SIG-M5 treated with dmso at 0.1 percent for 504 hours (cell line): ENCODE measurements around the gene IGLON5.

Experiments
- DNase-seq: peaks from one replicate; lab custom pipeline; 2025; ENCODE audit not compliant: unreplicated experiment; lab: John Stamatoyannopoulos, UW

IGLON5 gene

GRCh38 chr19:51317376-51317775 is 5.9 kb downstream of the IGLON5 start:
- no peak for DNase-seq

- DNase-seq = no peak
These were observed 6.5 kb downstream of the IGLON5 start for GRCh38 chr19:51317968-51318367.

DNA sequence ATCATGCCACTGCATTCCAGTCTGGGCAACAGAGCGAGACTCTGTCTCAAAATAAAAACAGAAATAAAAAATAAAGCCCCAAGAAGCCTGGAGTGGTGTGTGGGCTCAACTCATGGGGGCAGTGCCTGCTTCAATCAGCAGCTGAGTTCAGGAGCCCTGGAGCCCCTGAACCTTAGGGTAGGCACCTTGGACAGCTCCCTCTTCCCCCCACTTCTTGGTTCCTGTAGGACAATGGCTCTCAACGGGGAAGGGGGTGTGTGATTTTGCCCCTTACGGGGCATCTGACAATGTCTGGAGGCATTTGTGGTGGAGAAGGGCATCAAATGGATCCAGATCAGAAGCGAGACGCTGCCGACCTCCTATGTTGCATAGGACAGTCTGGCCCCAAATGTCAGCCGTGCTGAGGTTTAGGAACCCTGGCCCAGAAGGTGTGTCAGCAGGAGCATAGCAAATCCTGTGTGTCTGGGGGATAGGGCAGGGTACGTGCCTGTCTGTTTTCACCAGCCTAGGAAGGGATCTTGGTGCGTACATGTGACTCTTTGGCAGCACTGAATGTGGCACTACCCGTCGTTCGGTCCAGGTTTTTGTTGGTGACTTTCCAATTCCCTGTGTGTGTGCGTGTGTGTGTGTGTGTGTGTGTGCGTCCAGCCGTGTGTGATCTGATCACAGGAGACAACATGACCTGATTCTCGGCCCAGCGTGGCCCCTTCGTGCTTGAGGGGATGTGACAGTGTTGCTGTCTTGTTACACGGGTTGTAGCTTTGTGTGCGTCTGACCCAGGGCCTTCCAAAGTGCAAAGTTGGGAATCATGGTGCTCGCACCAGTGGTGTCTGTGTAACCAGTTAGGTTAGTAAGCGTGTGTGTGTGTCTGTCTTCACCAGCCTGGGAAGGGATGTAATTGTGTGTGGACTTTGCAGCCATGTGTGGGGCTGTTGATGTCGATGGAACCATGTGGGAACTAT is 7.5 kb downstream of the IGLON5 start:
- no peak for DNase-seq

GRCh38 chr19:51319649-51320279 is 8.3 kb downstream of the IGLON5 start:
- DNase-seq = no peak

GRCh38 chr19:51320280-51320657 is 8.8 kb downstream of the IGLON5 start:
- DNase-seq = no peak

DNA sequence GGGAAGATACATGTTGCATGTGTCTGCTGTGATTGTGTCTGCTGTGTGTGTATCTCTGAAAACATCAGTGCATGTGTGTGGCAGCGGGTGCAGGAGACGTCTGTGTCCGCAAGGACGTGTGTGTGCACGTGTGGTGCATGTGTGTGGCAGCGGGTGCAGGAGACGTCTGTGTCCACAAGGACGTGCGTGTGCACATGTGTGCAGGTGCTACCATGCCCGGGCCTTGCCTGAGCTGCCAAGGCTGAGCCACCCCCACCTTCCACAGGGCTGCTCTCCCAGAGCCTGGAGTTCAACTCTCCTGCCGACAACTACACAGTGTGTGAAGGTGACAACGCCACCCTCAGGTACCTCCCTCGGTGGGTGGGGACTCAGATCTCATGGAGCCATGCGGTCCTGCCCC is 10.4 kb downstream of the IGLON5 start:
- DNase-seq = no peak

DNA sequence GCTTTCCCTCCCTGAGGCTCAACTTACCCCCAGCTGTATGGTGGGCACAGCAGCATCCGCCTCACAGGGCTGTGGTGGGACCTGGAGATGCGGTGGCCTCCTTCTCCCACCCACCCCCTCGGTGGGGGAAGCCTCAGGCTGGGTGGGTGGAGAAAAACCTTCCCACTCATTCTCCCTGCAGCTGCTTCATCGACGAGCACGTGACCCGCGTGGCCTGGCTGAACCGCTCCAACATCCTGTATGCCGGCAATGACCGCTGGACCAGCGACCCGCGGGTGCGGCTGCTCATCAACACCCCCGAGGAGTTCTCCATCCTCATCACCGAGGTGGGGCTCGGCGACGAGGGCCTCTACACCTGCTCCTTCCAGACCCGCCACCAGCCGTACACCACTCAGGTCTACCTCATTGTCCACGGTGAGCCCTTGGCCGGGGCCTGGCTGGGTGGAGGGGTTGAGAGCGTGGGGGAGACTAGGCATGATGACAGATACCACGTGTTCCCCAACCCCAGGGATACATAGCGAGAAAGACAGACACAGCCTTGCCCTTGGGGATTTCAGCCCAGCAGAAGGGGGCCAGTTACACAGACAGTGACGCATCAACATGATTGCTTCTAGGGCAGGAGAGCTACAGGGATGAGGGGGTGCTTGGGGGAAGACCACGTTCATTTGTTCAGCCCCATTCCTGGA is 12.2 kb downstream of the IGLON5 start:
- no peak for DNase-seq

- no peak for DNase-seq
These were observed 12.7 kb downstream of the IGLON5 start for GRCh38 chr19:51324167-51324481.

- no peak for DNase-seq
These were observed 13.9 kb downstream of the IGLON5 start for GRCh38 chr19:51325161-51325976.

DNA sequence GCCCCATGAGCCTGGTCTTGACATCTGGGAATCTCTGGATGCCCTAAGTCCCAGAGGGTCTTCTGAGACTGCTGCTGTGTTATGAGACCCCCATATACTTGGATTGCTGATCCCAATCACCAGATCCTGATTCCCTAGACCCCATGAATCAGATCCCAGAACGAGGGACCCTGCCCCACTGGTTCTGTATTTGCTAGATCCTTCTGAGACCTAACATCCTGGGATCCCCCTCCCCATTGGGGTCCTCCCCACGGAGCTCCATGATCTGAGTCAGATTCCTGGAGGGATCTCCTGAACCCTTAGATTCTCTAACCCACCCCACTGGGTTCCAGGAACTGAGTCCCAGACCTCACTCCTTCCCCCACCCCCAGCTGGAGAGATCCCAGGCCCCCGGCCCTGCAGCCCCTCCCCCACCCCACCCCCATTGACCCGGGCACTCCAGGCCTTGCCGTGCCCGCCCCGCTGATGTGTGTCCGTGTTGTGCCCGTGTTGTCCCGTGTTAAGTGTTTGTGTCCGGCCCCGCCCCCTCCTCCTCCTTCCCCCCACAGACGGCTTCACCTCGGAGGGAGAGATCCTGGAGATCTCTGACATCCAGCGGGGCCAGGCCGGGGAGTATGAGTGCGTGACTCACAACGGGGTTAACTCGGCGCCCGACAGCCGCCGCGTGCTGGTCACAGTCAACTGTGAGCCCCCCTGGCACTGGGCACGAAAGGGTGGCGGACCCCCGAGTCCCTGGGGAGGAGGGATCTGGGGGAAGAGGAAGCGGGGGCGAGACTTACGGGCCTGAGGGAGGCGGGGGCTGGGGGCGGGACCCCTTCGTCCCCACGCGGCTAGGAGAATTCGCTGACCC is 15.0 kb downstream of the IGLON5 start:
- no peak for DNase-seq

DNA sequence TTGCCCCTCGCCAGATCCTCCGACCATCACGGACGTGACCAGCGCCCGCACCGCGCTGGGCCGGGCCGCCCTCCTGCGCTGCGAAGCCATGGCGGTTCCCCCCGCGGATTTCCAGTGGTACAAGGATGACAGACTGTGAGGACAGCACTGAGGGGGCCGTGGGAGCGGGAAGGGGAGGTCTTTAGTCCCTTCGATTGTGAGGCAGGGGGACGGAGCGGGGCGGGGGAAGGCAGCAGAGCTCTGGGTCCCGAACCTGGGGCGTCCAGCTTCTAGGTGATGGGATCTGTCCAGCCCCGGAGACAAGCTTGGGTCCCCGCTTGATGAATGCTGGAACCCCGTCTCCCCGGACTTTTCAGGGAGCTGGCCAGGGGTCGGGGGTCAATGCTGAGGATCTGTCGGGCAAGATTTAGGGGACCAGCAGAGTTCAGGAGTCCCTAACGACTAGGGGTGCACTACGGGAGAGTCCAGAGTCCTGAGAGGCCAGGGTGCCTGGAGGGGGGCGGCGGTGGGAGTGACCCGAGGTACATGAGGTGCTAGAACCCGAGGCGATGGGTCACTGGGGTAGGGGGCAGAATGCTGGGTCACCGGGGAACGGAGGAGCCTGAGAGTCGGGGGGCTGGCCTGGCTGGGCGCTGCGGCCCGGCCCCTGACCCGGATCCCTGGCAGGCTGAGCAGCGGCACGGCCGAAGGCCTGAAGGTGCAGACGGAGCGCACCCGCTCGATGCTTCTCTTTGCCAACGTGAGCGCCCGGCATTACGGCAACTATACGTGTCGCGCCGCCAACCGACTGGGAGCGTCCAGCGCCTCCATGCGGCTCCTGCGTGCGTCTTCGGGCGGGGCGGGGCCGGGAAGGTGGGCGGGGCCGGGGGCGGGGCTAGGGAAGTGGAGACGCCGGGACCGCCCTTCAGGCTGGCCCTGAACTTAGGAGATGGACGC is 15.9 kb downstream of the IGLON5 start:
- DNase-seq = peak; percentile 30

- DNase-seq = no peak
These were observed 18.0 kb downstream of the IGLON5 start for GRCh38 chr19:51329411-51329810.

DNA sequence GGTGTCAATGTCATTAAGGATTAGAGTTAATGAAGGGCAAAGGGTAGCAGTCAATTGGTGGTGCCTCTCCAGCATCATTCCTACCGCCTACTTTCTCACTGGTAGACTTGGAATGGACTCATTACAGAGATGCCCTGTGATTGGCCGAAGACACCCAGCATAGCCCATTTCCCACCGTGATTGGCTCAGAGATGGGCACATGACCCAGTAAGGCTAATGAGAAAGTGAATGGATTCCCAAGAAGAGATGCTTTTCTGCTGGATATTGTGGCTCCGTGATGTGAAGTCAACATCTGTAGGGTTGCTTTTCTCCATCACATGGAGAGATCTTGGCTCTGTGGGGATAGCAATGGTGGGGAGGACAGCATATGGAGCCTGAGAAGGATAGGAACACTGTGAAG is 18.9 kb downstream of the IGLON5 start:
- DNase-seq = no peak

DNA sequence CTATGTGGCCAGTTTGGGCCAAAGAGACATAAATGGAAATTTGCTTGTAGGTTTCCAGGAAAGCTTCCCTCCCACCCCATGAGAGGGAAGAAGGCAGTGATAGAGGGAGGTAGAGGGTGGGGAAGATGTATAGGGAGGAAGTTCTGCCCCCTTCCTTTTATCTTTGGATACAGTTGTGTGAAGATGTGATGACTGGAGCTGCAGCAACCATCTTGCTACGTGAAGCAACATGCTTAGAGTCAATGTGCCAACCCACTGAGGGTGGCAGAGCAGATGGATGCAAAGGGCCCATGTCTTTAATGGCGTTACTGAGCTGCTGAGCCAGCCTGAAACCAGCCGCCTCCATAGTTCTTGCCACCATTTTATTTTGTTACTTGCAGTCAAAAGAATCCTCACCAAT is 19.7 kb downstream of the IGLON5 start:
- DNase-seq = no peak

DNA sequence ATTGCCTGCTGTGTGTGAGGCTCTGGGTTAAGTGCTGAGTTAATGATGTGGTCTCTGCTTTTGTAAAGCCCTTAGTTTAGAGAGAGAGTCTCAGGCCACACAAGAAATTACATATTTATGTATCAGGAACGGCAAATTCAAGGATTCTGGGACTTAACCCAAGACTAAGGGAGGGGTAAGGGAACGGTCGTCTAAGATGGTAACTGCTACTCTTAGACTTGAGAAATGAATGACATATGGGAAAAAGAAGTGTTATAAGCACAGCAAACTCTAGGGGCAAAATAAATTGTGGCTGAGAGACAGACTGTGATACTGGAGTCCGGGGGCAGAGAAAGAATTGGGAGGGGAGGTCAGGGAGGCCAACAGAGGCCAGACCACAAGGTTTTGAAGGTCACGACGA is 20.3 kb downstream of the IGLON5 start:
- no peak for DNase-seq

- DNase-seq = no peak
These were observed 22.5 kb downstream of the IGLON5 start for GRCh38 chr19:51333836-51334460.

DNA sequence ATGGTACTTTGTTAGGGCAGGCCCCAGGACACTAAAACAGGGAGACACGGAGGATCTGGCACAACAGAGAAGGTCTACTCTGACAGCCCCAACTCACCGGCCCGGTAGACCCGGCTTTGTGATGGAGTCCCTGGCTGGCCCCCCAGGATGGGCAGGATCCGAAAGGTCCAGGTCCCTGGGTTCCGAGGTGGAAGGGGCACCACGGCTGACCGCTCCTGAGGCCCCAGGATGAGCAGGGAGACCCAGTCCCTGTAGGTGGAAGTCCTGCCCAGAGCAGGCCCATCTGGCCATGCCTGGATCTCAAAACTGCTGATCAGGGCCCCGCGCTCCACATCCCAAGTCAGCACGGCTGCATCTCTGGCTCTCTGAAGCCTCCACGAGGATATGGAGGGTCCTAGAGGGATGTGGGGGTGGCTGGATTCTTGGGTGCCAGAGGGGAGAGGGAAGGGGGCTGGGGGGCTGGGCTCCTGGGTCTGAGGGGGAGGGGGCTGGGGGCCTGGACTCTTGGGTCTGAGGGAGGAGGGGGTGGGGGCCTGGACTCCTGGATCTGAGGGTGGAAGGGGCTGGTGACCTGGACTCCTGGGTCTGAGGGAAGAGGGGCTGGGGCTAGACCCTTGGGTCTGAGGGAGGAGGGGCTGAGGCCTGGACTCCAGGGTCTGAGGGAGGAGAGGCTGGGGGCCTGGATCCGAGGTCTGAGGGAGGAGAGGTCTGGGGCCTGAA is 25.9 kb downstream of the IGLON5 start:
- no peak for DNase-seq
